ENCODE measurements around the gene LDB2. TPM values are rescaled to one million over a fixed set of nuclear protein-coding genes. Genes with fewer than 3 reads are reported as not detected.
"Not testable (repeated sequence)": the region's sequence is repeated elsewhere in the genome, so short reads cannot be mapped to it uniquely, and the experiment has no call there.

Gene LDB2
- total RNA-seq, 1 donor, result 85.9 TPM

GRCh38 chr4:16530688-16531635 is 367.5 kb downstream of the LDB2 start:
- peak; percentile 85 for DNase-seq (ENCODE audit: low read depth)
- H3K4me3 ChIP-seq (ENCODE audit: low read depth, low read length), result no peak overlapping the region
- TF ChIP-seq CTCF (IDR thresholded peaks at IDR 0.05; ENCODE audit: insufficient read depth, low read length), result no peak

GRCh38 chr4:16524911-16525554 is 373.4 kb downstream of the LDB2 start:
- DNase-seq (ENCODE audit: low read depth), result peak; percentile 93
- H3K4me3 ChIP-seq (ENCODE audit: low read depth, low read length), result no peak overlapping the region
- TF ChIP-seq CTCF (IDR thresholded peaks at IDR 0.05; ENCODE audit: insufficient read depth, low read length), result no peak

- no peak for DNase-seq (ENCODE audit: low read depth)
- no peak overlapping the region for H3K4me3 ChIP-seq (ENCODE audit: low read depth, low read length)
- TF ChIP-seq CTCF (IDR thresholded peaks at IDR 0.05; ENCODE audit: insufficient read depth, low read length), result no peak
Observed at GRCh38 chr4:16524406-16524805, 374.0 kb downstream of the LDB2 start.

- DNase-seq (ENCODE audit: low read depth); H3K4me3 ChIP-seq (ENCODE audit: low read depth, low read length): not testable (repeated sequence)
Observed at GRCh38 chr4:16523526-16523925, 374.9 kb downstream of the LDB2 start.

GRCh38 chr4:16521156-16521915 is 377.1 kb downstream of the LDB2 start:
- no peak for TF ChIP-seq CTCF (IDR thresholded peaks at IDR 0.05; ENCODE audit: insufficient read depth, low read length)
- DNase-seq (ENCODE audit: low read depth), result no peak
- no peak overlapping the region for H3K4me3 ChIP-seq (ENCODE audit: low read depth, low read length)

- peak; percentile 83 for DNase-seq (ENCODE audit: low read depth)
- H3K4me3 ChIP-seq (ENCODE audit: low read depth, low read length), result no peak overlapping the region
- peak; percentile 58 for TF ChIP-seq CTCF (IDR thresholded peaks at IDR 0.05; ENCODE audit: insufficient read depth, low read length)
Observed at GRCh38 chr4:16516796-16517439, 381.5 kb downstream of the LDB2 start.
